Cardiac septum (tissue), 1 donor: ENCODE results near the gene VAMP3. TPM values are rescaled to one million over a fixed set of nuclear protein-coding genes. Genes with fewer than 3 reads are reported as not detected.
"Not testable (repeated sequence)": the region's sequence is repeated elsewhere in the genome, so short reads cannot be mapped to it uniquely, and the experiment has no call there.

Experiments
- DNase-seq: peaks from one replicate; pipeline ENCODE4 v3.0.0-alpha.2; 2020; ENCODE audit warnings: low spot score
- intact Hi-C: fragments of 100-400 bp; cut with DNase I; formaldehyde crosslinking; loops from one replicate; pipeline ENCODE4 v1.14.0; 2022
- total RNA-seq: library from RNA; stranded (reverse); fragmentation: NEBNext Ultra II Directional; extraction: Animal tissue kit (Norgen Biotek cat#: 25700); gene quantifications from one replicate; pipeline ENCODE4 v1.2.1, GENCODE V29; 2021
- donor health status: DM: no; HTN: no; CAD: no.

Gene VAMP3
- total RNA-seq, 1 donor from 2014 or later: 78.1 TPM

GRCh38 chr1:7760245-7760644, 10.9 kb upstream of the VAMP3 start:
- intact Hi-C loops: no loop called here
- no peak for DNase-seq

GRCh38 chr1:7761103-7761502, 10.0 kb upstream of the VAMP3 start:
- intact Hi-C loops: no loop called here
- DNase-seq: no peak

DNA sequence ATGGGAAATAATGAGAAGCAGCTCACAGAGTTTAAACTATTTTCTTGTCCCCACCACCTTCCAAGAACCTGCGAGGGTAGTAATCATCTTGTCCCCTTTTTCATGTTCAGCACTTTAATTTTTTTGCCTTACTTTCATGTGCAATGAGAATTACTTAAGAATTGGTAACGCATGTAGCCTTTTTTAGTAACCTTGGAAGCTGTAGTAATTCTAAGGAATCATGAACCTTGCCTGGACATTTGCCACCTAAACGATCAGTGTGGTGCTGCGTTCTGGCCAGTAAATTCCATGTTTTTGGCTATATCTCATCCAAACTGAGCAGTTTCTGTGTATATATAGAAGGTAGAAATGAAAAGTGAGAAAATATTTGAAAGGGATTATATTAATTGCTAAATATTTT, 3.9 kb upstream of the VAMP3 start:
- DNase-seq: no peak
- intact Hi-C loops: no loop called here

- intact Hi-C loops: no loop called here
- no peak for DNase-seq
These were observed 2.5 kb upstream of the VAMP3 start for GRCh38 chr1:7768583-7768982.

DNA sequence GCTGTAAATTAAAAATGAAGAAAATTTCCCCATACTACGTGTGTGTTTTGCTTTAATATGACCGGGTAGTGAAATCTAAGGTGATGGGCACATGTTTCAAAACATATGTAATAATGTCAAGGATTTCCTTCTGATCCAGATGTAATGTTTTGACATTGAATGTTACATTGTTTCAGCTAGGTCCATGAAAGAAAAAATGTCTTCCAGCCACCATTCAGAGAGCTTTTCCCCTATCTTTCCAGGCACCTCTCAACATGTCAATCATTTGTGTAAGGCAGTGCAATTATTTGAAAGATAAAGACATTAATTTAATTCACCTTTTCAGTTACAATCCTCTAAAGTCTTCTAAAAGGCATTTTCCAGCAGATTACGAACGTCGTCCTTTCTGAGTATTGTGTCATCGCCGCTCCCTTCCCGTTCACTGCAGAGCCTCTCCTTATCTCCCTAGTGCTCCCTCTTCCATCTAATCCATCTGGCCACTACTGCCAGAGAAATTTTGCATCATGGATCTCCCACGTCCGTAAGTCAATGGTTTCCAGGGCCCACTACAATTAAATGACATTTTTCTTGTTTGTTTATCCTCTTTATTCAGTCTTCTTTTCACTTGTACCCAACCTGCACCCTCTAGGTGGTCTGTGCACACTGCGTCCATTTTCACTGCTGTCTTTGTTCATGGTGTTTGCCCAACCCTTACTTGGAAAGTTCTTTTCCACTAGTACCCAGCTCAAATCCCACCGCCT, 1.3 kb upstream of the VAMP3 start:
- intact Hi-C loops: no loop called here
- DNase-seq: no peak

DNA sequence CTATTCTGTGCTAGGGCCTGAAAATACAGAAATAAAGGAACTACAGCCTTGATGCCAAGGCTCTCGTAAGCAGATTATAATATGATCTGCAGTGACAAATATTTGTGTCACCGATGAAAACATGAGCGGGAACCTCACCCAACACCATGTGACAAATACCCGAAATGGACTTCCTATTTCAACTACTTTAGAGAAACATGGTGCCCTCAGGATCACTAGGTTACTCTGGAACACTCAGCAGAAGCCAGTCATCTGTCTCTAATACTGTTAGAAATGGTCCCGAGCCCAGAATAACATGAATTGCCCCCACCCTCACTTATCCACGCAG, 463 bp upstream of the VAMP3 start:
- no peak for DNase-seq
- intact Hi-C loops: no loop called here

DNA sequence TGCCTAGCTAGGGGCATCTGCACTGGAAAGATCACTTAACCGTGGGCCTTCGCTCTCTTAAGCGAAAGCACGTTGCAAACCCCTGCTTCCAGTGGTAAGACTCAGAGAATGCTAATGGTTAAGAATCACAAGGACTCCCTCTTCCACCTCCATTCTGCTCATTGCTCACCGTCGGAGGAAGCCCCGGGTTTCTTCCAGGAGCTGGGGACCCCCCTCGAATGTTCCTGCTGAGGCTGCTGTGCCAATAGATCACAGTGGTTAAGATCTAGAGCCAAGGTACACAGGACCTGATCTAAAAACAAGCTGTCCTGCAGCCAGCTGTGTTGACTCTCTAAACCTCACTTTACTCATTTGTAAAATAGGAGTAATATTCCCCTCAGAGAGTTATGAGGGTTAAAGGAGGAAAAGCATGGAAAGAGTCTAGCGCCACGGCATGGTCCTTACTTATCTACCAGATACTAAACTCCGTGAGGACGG, 765 bp downstream of the VAMP3 start:
- intact Hi-C loops: no loop called here
- DNase-seq: no peak

- intact Hi-C loops: no loop called here
- DNase-seq: no peak
These were observed 6.5 kb downstream of the VAMP3 start for GRCh38 chr1:7777591-7777990.

DNA sequence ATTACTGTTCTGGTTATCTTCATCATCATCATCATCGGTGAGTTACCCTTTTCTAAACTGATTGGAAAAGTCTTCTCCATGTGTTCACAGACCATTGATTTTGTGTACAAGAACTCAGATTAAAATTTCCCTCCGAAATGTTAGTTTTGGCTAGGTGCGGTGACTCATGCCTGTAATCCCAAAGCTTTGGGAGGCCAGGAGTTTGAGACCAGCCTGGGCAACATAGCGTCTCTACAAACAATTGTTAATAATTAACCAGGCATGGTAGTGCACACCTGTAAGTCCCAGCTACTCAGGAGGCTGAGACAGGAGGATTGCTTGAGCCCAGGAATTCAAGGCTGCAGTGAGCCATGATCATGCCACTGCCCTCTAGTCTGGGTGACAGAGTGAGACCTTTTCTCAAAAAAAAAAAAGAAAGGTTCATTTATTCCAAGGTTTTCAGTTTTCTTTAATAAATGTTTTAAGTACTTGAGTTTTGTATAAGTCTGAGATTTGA, 7.1 kb downstream of the VAMP3 start:
- intact Hi-C loops: no loop called here
- DNase-seq: no peak

- intact Hi-C loops: no loop called here
- no peak for DNase-seq
These were observed 9.9 kb downstream of the VAMP3 start for GRCh38 chr1:7780976-7781375.

- DNase-seq: no peak
- intact Hi-C loops: no loop called here
These were observed 10.4 kb downstream of the VAMP3 start for GRCh38 chr1:7781501-7781900.

GRCh38 chr1:7781923-7782495, 10.9 kb downstream of the VAMP3 start:
- intact Hi-C loops: no loop called here
- no peak for DNase-seq

DNA sequence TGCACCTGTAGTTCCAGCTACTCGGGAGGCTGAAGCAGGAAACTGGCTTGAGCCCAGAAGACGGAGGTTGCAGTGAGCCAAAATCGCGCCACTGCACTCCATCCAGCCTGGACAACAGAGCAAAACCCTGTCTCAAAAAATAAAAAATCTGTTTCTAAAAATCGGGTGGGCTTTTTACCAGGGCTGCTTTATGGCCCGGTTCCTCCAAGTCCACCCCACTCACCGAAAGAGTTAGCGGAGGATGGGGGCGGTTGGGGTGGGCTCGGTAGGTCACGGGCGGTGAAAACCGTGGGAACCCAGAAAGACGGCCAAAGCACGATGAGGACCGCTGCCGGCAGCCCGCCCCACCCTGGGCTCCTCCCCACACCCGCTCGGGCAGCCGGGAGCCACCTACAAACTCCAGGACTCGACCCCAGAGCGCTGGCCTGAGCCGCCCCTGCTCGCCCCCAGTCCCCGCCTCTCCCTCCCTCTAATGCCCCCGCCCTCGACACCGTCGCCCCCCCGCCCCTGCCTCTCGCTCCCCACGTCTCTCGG, 12.1 kb downstream of the VAMP3 start:
- peak; percentile 87 for DNase-seq
- intact Hi-C loops: no loop called here

DNA sequence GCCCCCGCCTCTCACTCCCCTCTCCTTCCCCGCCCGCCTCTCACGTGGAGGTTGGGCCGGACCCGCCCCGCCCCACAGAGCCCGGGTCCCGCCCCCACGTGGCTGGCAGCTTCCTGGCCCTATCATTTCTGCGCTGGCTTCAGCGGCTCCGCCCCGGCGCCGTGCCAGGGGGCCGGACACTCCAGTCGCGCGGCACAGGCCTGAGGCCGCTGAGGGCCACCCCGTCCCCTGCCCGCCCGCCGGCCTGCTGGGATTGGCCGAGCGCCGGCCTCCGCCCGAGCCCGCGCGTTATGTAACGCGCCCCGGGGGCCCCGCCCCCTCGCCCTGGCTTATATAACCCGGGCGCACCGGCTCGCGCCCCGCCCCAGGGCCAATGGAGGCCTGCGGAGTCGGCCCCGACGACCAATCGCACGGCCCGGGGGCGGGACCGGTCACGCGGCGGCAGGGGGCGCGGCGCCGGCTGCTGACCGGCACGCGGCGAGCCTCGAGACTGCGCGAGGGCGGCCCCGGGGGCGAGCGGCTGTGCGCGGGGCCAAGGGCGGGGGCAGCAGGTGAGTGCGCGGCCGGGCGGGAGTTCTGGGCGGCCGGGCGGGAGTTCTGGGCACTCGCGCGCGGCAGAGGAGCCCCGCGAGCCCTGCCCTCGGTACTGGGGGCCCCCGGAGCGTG, 12.9 kb downstream of the VAMP3 start, which contains the start of gene PER3:
TSS of gene PER3 (plus strand) at position 466 of the 666 bp plus-strand sequence. CDS start 587 bp downstream, outside the sequence.
- intact Hi-C loops: no loop called here
- DNase-seq: peak; percentile 99

GRCh38 chr1:7784492-7785071, 13.5 kb downstream of the VAMP3 start:
- DNase-seq: no peak
- intact Hi-C loops: no loop called here

DNA sequence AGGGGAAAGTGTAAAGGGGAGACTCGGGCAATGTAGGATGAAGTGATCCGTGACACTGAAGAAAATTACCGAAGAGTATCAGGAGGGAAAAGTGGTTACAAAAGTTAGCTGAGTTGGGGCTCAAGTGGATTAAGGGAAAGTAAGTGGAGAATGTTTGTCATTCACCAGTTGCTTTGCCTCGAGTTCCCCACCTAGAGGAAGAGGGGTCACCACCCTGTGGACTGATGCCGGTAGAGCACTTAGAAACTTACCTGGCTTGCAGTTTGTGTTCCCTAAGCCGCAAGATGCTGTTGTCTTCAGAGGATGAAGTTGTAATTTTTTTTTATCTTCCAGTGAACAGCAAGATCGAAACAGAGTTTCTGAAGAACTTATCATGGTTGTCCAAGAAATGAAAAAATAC, 14.0 kb downstream of the VAMP3 start:
- no peak for DNase-seq
- intact Hi-C loops: no loop called here

- intact Hi-C loops: no loop called here
- no peak for DNase-seq
These were observed 15.7 kb downstream of the VAMP3 start for GRCh38 chr1:7786795-7787194.

DNA sequence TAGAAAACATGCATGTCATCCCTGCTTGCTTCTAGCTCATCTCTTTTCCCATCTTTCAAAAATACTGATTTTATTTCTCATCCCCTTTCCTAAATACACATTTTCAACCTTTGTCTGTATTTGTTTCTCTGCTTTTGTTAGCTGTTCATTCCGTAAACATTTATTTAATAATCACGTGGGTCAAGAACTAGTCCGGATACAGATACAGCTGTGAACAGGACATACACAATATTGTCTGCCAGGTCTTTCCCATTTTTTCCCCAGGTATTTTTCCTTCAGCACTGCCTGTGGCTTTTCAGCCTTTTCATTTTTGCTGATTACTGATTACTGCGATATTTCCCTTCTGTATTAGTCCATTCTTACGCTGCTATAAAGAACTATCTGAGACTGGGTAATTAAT, 18.7 kb downstream of the VAMP3 start:
- DNase-seq: no peak
- intact Hi-C loops: no loop called here

GRCh38 chr1:7791027-7791426, 19.9 kb downstream of the VAMP3 start:
- intact Hi-C loops, DNase-seq: not testable (repeated sequence)

GRCh38 chr1:7795406-7795805, 24.3 kb downstream of the VAMP3 start:
- intact Hi-C loops: no loop called here
- no peak for DNase-seq
